Esophagus squamous epithelium (tissue), 5 donors: ENCODE results near the gene KANK2. TPM values are rescaled to one million over a fixed set of nuclear protein-coding genes. Genes with fewer than 3 reads are reported as not detected.
A peak's percentile ranks its signal among the peaks of the same experiment; 100 is the strongest.

Experiments
- DNase-seq: peaks from one replicate; lab custom pipeline; 2025; lab: John Stamatoyannopoulos, UW
- H3K27ac ChIP-seq, 4 donors: fragments of 200-600 bp; sonication (generic); one replicate each; pipeline ENCODE4 v1.5.1; 2016 to 2019; ENCODE audit warnings: mild to moderate bottlenecking in 1 of 4
- H3K27me3 ChIP-seq, 4 donors: fragments of 200-600 bp; sonication (generic); 1 replicate in 3 of 4; 2 replicates in 1 of 4; pipeline versions ENCODE4 v1.5.1 to v1.6.0; 2017 to 2021; ENCODE audit warnings: antibody characterized with exemption in 1 of 4
- H3K36me3 ChIP-seq, 3 donors: fragments of 200-600 bp; sonication (generic); one replicate each; pipeline ENCODE4 v1.5.1; 2016 to 2019
- H3K4me1 ChIP-seq, 3 donors: fragments of 200-600 bp; sonication (generic); one replicate each; pipeline ENCODE4 v1.5.1; 2017 to 2019
- H3K4me3 ChIP-seq, 4 donors: fragments of 200-600 bp; sonication (generic); 1 replicate in 3 of 4; 2 replicates in 1 of 4; pipeline ENCODE4 v1.5.1; 2016 to 2019; ENCODE audit warnings: mild to moderate bottlenecking in 2 of 4, moderate library complexity in 1 of 4
- H3K9me3 ChIP-seq, 3 donors: fragments of 200-600 bp; sonication (generic); one replicate each; pipeline ENCODE4 v1.5.1; 2016 to 2019
- CTCF ChIP-seq, 6 experiments: fragments of 450-650 bp in 4 of 6; fragments of 200-600 bp in 2 of 6; sonication (generic) in 2 of 6; IDR thresholded peaks; one replicate each; pipeline ENCODE4 v1.5.1; 2016 to 2019; ENCODE audit warnings: antibody characterized with exemption in 6 of 6, mild to moderate bottlenecking in 4 of 6, moderate library complexity in 4 of 6
- POLR2A ChIP-seq, 4 donors: fragments of 450-650 bp; IDR thresholded peaks; one replicate each; pipeline ENCODE4 v1.6.1; 2017; ENCODE audit warnings: antibody characterized with exemption in 4 of 4, mild to moderate bottlenecking in 4 of 4, moderate library complexity in 3 of 4
- WGBS, 2 donors: methylation state at CpG; one replicate each; pipeline ENCODE4 v1.1.5; 2018; 5-methylcytosine and 5-hydroxymethylcytosine counted together
- intact Hi-C: fragments of 100-400 bp; cut with DNase I; formaldehyde crosslinking; loops from one replicate; pipeline ENCODE4 v1.15.0; 2022
- total RNA-seq, 4 donors: library from RNA; depleted of rRNA; stranded (reverse); fragments of >200 nt; gene quantifications; one replicate each; pipeline ENCODE4 v1.1.0, GENCODE V29; 2016
- donor health status: DM: yes; HTN: yes; CAD: no.

KANK2 gene
- total RNA-seq, 4 donors from 2014 or later = 29.3 to 287 (median 57.1) TPM

GRCh38 chr19:11203194-11204075, 6.1 kb upstream of the KANK2 start:
- no peaks in the 10 kb centered on the region for H3K27me3 ChIP-seq
- H3K9me3 ChIP-seq = no peaks in the 10 kb centered on the region
- DNase-seq = no peak
- peak overlapping the region in 2 of 4 donors; percentile 5 to 15 for H3K4me3 ChIP-seq
- H3K27ac ChIP-seq = peak overlapping the region; percentile 67 to 93 (median 88)
- 33 to 51% methylated on average over 9 to 10 of the region's 17 CpGs for WGBS, 2 donors
- peaks cover 0 to 40% (median 12%) of the 10 kb centered on the region in 3 donors for H3K4me1 ChIP-seq
- peaks cover 0 to 66% (median 0%) of the 10 kb centered on the region in 3 donors for H3K36me3 ChIP-seq
- TF ChIP-seq CTCF (IDR thresholded peaks at IDR 0.05) (peak; percentile 60 to 85 (median 68)), POLR2A (IDR thresholded peaks at IDR 0.05) (no peak)
- intact Hi-C loops = loop anchor here (5.0 to 10.0 kb wide), 2 partner anchors 66 to 169 kb away; no protein-coding TSS in a partner anchor

- Histone ChIP-seq H3K27me3 (no peaks in the 10 kb centered on the region), H3K9me3 (no peaks in the 10 kb centered on the region), H3K27ac (peak overlapping the region; percentile 67 to 93 (median 88)), H3K4me1 (peaks cover 7 to 47% (median 17%) of the 10 kb centered on the region in 3 donors), H3K36me3 (peaks cover 0 to 60% (median 0%) of the 10 kb centered on the region in 3 donors), H3K4me3 (peak overlapping the region in 1 of 4 donors; percentile 15)
- intact Hi-C loops = loop anchor here (5.0 to 10.0 kb wide), 2 partner anchors 65 to 168 kb away; no protein-coding TSS in a partner anchor
- 52 to 93% methylated on average over 3 to 8 of the region's 20 CpGs for WGBS, 2 donors
- TF ChIP-seq CTCF (IDR thresholded peaks at IDR 0.05) (no peak), POLR2A (IDR thresholded peaks at IDR 0.05) (no peak)
- DNase-seq = no peak
These were observed 5.3 kb upstream of the KANK2 start for GRCh38 chr19:11202488-11203193.

- DNase-seq = no peak
- peak overlapping the region in 2 of 4 donors; percentile 88 to 89 for H3K27ac ChIP-seq
- no peaks in the 10 kb centered on the region for H3K27me3 ChIP-seq
- 91% methylated on average over 11 of the region's 24 CpGs; no CpG with 5 or more reads in 1 of the 2 donors for WGBS, 2 donors
- H3K36me3 ChIP-seq = peaks cover 0 to 51% (median 0%) of the 10 kb centered on the region in 3 donors
- H3K4me3 ChIP-seq = no peak overlapping the region
- H3K4me1 ChIP-seq = peaks cover 11 to 53% (median 17%) of the 10 kb centered on the region in 3 donors
- no peaks in the 10 kb centered on the region for H3K9me3 ChIP-seq
- intact Hi-C loops = loop anchor here (5.0 to 10.0 kb wide), 2 partner anchors 64 to 167 kb away; no protein-coding TSS in a partner anchor
- TF ChIP-seq POLR2A (IDR thresholded peaks at IDR 0.05) (no peak), CTCF (IDR thresholded peaks at IDR 0.05) (no peak)
These were observed 4.4 kb upstream of the KANK2 start for GRCh38 chr19:11201791-11202190.

GRCh38 chr19:11200931-11201330, 3.6 kb upstream of the KANK2 start:
- TF ChIP-seq CTCF (IDR thresholded peaks at IDR 0.05) (no peak), POLR2A (IDR thresholded peaks at IDR 0.05) (no peak)
- H3K27ac ChIP-seq = peak overlapping the region in 2 of 4 donors; percentile 88 to 89
- H3K27me3 ChIP-seq = no peaks in the 10 kb centered on the region
- intact Hi-C loops = loop anchor here (5.0 to 10.0 kb wide), 2 partner anchors 64 to 166 kb away; no protein-coding TSS in a partner anchor
- no peaks in the 10 kb centered on the region for H3K9me3 ChIP-seq
- H3K4me3 ChIP-seq = no peak overlapping the region
- DNase-seq = no peak
- H3K4me1 ChIP-seq = peaks cover 13 to 61% (median 22%) of the 10 kb centered on the region in 3 donors
- peaks cover 0 to 43% (median 0%) of the 10 kb centered on the region in 3 donors for H3K36me3 ChIP-seq
- 93 to 100% methylated on average over 3 to 4 of the region's 9 CpGs for WGBS, 2 donors
